DND-41 (cell line): Measurements from ENCODE around the gene ZNF536.

ENCODE experiments used
- ATAC-seq: fragments of 200-7000 bp; cut with Tn5 transposase; 3 replicates; pipeline ENCODE4 v1.9.1; 2021; ENCODE audit warnings: low read depth; ENCODE audit not compliant: insufficient read depth
- DNase-seq: peaks from one replicate; pipeline ENCODE4 v3.0.0-alpha.2; 2020
- H2AFZ ChIP-seq: 2 replicates; pipeline ENCODE4 v1.6.0; 2012; ENCODE audit warnings: low read depth, low read length
- H3K27ac ChIP-seq: 2 replicates; pipeline ENCODE4 v1.5.1; 2012; ENCODE audit warnings: low read length, inconsistent platforms
- H3K27me3 ChIP-seq: fragments of 200-600 bp; sonication (generic); 2 replicates; pipeline ENCODE4 v1.6.0; 2012; ENCODE audit warnings: low read length, mild to moderate bottlenecking, inconsistent platforms; ENCODE audit not compliant: insufficient read depth, poor library complexity
- H3K36me3 ChIP-seq: 2 replicates; pipeline ENCODE4 v1.5.1; 2012; ENCODE audit warnings: low read length, inconsistent platforms; ENCODE audit not compliant: insufficient read depth
- H3K4me1 ChIP-seq: 2 replicates; pipeline ENCODE4 v1.5.1; 2012; ENCODE audit warnings: mild to moderate bottlenecking, low read length; ENCODE audit not compliant: insufficient read depth
- H3K4me2 ChIP-seq: 2 replicates; pipeline ENCODE4 v1.6.0; 2012; ENCODE audit warnings: mild to moderate bottlenecking, moderate library complexity, low read length, inconsistent platforms; ENCODE audit not compliant: insufficient read depth
- H3K4me3 ChIP-seq, 2 experiments: fragments of 200-600 bp in 1 of 2; shearing (Covaris generic) in 1 of 2; 2 replicates each; pipeline ENCODE4 v1.5.1; 2012 to 2016; ENCODE audit warnings: inconsistent platforms in 2 of 2, low read length in 2 of 2, mild to moderate bottlenecking in 2 of 2, low read depth in 1 of 2, moderate library complexity in 1 of 2
- H3K79me2 ChIP-seq: 2 replicates; pipeline ENCODE4 v1.6.0; 2012; ENCODE audit warnings: low read length, inconsistent platforms; ENCODE audit not compliant: insufficient read depth
- H3K9ac ChIP-seq: 2 replicates; pipeline ENCODE4 v1.6.0; 2012; ENCODE audit warnings: low read depth, mild to moderate bottlenecking, inconsistent platforms, low read length, moderate library complexity
- H3K9me3 ChIP-seq: 2 replicates; pipeline ENCODE4 v1.5.1; 2012; ENCODE audit warnings: low read length, moderate library complexity, mild to moderate bottlenecking, inconsistent platforms; ENCODE audit not compliant: insufficient read depth, severe bottlenecking
- H4K20me1 ChIP-seq: 2 replicates; pipeline ENCODE4 v1.6.0; 2012; ENCODE audit warnings: low read length; ENCODE audit not compliant: insufficient read depth
- CTCF ChIP-seq: IDR thresholded peaks from 2 replicates; pipeline ENCODE4 v1.5.1; 2012; ENCODE audit warnings: borderline replicate concordance, low read length, moderate library complexity, mild to moderate bottlenecking; ENCODE audit not compliant: poor library complexity, severe bottlenecking; ENCODE audit errors: extremely low read depth
- EZH2 ChIP-seq: IDR thresholded peaks from 3 replicates; pipeline ENCODE4 v1.6.1; 2012; ENCODE audit warnings: borderline replicate concordance, low read depth, mild to moderate bottlenecking, moderate library complexity, low read length, inconsistent platforms; ENCODE audit not compliant: severe bottlenecking

Gene ZNF536

GRCh38 chr19:30551271-30551670 lies 179.1 kb downstream of the ZNF536 start:
- no peaks in the 10 kb centered on the region for H4K20me1 ChIP-seq
- no peaks in the 10 kb centered on the region for H3K36me3 ChIP-seq
- H3K9me3 ChIP-seq: no peaks in the 10 kb centered on the region
- no peaks in the 10 kb centered on the region for H3K4me1 ChIP-seq
- DNase-seq: no peak
- H3K79me2 ChIP-seq: no peaks in the 10 kb centered on the region
- no peak overlapping the region for H3K9ac ChIP-seq
- H2AFZ ChIP-seq: no peak overlapping the region
- H3K4me2 ChIP-seq: no peak overlapping the region
- no peak overlapping the region for H3K27ac ChIP-seq
- no peak overlapping the region for H3K4me3 ChIP-seq
- no peak for TF ChIP-seq CTCF
- TF ChIP-seq EZH2: no peak
- ATAC-seq: no peak
- H3K27me3 ChIP-seq: peaks cover 3% of the 10 kb centered on the region

GRCh38 chr19:30552593-30552992 lies 180.4 kb downstream of the ZNF536 start:
- no peak overlapping the region for H3K4me2 ChIP-seq
- peaks cover 3% of the 10 kb centered on the region for H3K27me3 ChIP-seq
- ATAC-seq: no peak
- H4K20me1 ChIP-seq: no peaks in the 10 kb centered on the region
- no peaks in the 10 kb centered on the region for H3K79me2 ChIP-seq
- no peaks in the 10 kb centered on the region for H3K9me3 ChIP-seq
- no peaks in the 10 kb centered on the region for H3K36me3 ChIP-seq
- H3K4me1 ChIP-seq: no peaks in the 10 kb centered on the region
- DNase-seq: no peak
- H3K27ac ChIP-seq: no peak overlapping the region
- TF ChIP-seq EZH2 (no peak), CTCF (no peak)
- no peak overlapping the region for H2AFZ ChIP-seq
- no peak overlapping the region for H3K4me3 ChIP-seq
- H3K9ac ChIP-seq: no peak overlapping the region

GRCh38 chr19:30555075-30555790 lies 183.0 kb downstream of the ZNF536 start:
- DNase-seq (no peak), ATAC-seq (no peak)
- Histone ChIP-seq H3K9me3 (no peaks in the 10 kb centered on the region), H3K4me1 (no peaks in the 10 kb centered on the region), H3K4me3 (no peak overlapping the region), H3K9ac (no peak overlapping the region), H3K27ac (no peak overlapping the region), H3K79me2 (no peaks in the 10 kb centered on the region), H3K36me3 (no peaks in the 10 kb centered on the region), H3K27me3 (peaks cover 3% of the 10 kb centered on the region), H4K20me1 (no peaks in the 10 kb centered on the region; the same call in 1 of the 2 replicates), H3K4me2 (no peak overlapping the region), H2AFZ (no peak overlapping the region)
- TF ChIP-seq CTCF: no peak
- no peak for TF ChIP-seq EZH2

- Histone ChIP-seq H3K4me1 (no peaks in the 10 kb centered on the region), H2AFZ (no peak overlapping the region), H3K36me3 (no peaks in the 10 kb centered on the region), H3K4me2 (no peak overlapping the region), H3K9ac (no peak overlapping the region), H3K9me3 (no peaks in the 10 kb centered on the region), H3K79me2 (no peaks in the 10 kb centered on the region), H3K27me3 (peaks cover 3% of the 10 kb centered on the region), H4K20me1 (no peaks in the 10 kb centered on the region; the same call in 1 of the 2 replicates), H3K4me3 (no peak overlapping the region), H3K27ac (no peak overlapping the region)
- TF ChIP-seq CTCF (no peak), EZH2 (no peak)
- no peak for DNase-seq
- ATAC-seq: no peak
Observed at GRCh38 chr19:30555791-30556110, 183.6 kb downstream of the ZNF536 start.
